Bronchial epithelial cell (primary cell): ENCODE data around the gene M1AP. TPM values are rescaled to one million over a fixed set of nuclear protein-coding genes. Genes with fewer than 3 reads are reported as not detected.

Experiments used
- DNase-seq: peaks from one replicate; pipeline ENCODE4 v3.0.0-alpha.2; 2010; ENCODE audit warnings: low read depth
- FAIRE-seq: peaks from 2 replicates; lab custom pipeline; 2011; peaks lifted over from hg19 to GRCh38; lab: Jason Lieb, UNC
- H3K27me3 ChIP-seq: 2 replicates; pipeline ENCODE4 v1.5.1; 2011; ENCODE audit warnings: low read length; ENCODE audit not compliant: control insufficient read depth, insufficient read depth
- H3K36me3 ChIP-seq: 2 replicates; pipeline ENCODE4 v1.5.1; 2011; ENCODE audit warnings: low read length; ENCODE audit not compliant: control insufficient read depth, insufficient read depth
- H3K4me3 ChIP-seq: 2 replicates; pipeline ENCODE4 v1.5.1; 2011; ENCODE audit warnings: mild to moderate bottlenecking, low read depth, low read length, control low read depth
- total RNA-seq: library from RNA; depleted of rRNA; stranded (reverse); fragments of >200 nt; gene quantifications from 2 replicates; pipeline ENCODE4 v1.2.1, GENCODE V29; 2014
- TF ChIP-seq, protein P1 (sequence below): IDR thresholded peaks from 2 replicates; pipeline ENCODE4 v1.5.1; 2011; ENCODE audit warnings: mild to moderate bottlenecking, moderate library complexity, low read length, control low read depth, inconsistent platforms; ENCODE audit not compliant: insufficient read depth, severe bottlenecking

M1AP gene
- total RNA-seq, 1 donor from 2014 or later = 0.53 TPM

DNA sequence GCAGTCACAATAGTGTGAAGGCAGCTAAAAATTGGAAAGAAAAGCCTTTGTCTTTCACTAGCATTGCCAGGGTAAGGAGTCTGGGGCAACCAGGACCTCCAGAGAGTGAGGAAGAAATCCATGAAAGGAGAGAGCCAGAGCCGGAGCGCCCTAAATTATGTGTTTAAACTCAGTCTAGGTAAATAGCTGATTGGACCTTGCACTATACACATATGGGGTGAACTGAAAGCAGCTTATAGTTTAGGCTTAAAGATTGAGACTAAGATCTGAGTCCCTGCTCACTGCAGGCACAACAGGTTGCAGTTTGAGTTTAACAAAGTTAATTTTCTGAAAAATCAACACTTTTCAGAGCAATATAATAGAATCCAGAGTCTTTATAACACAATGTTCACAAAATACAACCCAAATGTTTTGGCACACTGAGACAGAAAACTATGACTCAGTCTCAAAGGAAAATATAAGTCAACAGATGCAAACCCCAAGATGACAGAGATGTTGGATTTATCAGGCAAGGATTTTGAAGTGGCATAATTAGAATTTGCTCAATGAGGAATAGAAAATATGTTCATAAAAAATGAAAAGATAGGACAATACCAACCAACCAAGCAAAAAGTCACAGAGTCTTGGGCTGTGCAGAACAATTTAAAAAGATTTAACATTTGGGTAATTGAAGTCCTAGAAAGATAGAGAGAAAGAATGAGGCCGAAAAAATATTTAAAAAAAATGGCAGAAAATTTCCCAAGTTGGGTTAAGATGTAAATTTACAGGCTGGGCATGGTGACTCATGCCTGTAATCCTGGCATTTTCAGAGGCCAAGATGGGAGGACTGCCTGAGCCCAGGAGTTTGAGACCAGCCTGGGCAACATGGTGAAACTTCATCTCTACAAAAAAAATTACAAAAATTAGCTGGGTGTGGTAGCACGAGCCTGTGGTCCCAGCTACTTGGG is 54.0 kb downstream of the M1AP start:
- peak; percentile 13 for DNase-seq
- Histone ChIP-seq H3K4me3 (no peak overlapping the region), H3K27me3 (peaks cover 1% of the 10 kb centered on the region), H3K36me3 (no peaks in the 10 kb centered on the region)
- no peak for FAIRE-seq
- TF ChIP-seq, protein P1, sequence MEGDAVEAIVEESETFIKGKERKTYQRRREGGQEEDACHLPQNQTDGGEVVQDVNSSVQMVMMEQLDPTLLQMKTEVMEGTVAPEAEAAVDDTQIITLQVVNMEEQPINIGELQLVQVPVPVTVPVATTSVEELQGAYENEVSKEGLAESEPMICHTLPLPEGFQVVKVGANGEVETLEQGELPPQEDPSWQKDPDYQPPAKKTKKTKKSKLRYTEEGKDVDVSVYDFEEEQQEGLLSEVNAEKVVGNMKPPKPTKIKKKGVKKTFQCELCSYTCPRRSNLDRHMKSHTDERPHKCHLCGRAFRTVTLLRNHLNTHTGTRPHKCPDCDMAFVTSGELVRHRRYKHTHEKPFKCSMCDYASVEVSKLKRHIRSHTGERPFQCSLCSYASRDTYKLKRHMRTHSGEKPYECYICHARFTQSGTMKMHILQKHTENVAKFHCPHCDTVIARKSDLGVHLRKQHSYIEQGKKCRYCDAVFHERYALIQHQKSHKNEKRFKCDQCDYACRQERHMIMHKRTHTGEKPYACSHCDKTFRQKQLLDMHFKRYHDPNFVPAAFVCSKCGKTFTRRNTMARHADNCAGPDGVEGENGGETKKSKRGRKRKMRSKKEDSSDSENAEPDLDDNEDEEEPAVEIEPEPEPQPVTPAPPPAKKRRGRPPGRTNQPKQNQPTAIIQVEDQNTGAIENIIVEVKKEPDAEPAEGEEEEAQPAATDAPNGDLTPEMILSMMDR = no peak

DNA sequence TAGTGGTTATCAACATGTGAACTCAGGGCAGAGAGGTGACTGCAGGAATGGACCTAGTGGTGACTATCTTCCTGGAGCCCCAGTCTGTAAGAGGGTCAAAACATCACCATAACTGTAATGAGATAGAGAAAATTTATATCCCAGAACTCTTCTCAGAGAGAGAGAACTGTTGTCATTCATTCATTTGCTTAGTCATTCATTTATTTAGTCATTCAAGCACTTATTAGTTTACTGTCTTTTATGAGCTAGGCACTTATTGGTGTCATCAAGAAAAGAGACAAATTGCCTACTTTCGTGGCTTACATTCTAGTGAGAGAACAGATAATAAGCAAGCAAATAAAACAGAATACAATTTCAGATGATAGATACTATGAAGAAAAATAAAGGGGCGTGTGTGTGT is 59.5 kb downstream of the M1AP start:
- Histone ChIP-seq H3K4me3 (no peak overlapping the region), H3K27me3 (peaks cover 1% of the 10 kb centered on the region), H3K36me3 (no peaks in the 10 kb centered on the region)
- peak; percentile 11 for DNase-seq
- TF ChIP-seq, protein P1 = no peak
- FAIRE-seq = no peak

DNA sequence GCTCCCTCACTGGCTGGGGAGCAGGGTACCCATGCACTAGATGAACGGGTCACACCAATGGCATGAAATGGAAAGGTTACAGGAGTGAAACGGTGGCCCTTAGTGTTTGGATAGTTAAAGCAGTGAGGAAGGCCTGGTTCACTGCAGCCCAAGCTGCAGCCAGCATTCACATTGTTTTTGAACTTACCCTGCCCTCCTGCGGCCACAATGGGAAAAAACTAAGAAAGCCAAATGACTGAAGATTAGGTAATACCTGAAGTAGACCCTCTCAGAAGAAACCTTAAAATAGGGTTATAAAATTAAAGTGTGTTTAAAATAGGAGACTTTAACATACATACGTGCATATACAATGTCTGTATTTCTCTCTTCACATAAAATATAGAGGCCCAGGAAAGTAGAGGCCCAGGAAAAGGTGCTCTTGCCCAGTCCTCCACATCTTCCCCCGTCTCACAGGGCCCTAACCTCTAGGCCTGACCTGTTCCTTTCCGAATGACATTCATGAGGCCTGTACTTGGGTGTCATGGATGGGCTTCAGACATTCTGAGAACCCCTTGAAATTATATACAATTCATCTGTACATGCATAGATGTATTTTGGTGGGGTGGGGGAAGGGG is 60.4 kb downstream of the M1AP start:
- no peak for FAIRE-seq
- TF ChIP-seq, protein P1 = peak; percentile 61
- Histone ChIP-seq H3K27me3 (peaks cover 1% of the 10 kb centered on the region), H3K36me3 (no peaks in the 10 kb centered on the region), H3K4me3 (no peak overlapping the region)
- DNase-seq = peak; percentile 56

DNA sequence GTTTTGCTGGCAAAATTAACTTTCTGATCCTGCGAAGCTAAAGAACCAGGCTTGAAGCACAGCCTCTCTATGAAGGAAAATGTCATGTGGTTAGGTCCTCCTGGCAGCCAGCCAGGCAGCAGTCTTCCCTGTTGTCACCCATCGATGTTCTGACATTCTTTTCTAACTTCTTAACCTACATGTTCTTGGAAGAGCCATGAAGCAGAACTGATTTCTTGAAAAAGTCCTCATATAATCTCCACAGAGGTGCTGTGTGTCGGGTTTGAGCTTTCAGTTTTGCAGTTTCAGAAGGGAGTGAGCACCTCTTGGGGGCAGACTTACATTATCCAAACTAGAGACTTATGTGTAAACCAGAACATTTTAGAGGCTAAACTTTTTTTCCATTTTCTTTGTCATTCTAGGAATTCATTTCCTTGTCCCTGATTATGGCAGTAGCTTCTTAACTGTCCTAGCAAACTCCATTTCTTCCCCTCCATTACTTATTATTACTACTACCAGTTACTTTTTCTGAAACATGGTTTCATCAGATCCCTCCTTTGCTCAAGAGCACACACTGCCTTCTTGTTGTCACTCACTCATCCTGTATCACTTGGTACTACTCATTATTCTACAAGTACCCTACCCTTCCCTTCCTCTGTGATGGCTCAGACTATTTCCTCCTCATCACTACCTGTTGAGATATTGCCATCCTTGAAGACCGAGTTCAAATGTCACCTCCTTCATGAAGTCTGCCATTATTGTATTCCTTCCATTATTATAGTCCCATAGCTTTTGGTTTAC is 62.5 kb downstream of the M1AP start:
- FAIRE-seq (no peak), DNase-seq (no peak)
- Histone ChIP-seq H3K27me3 (peaks cover 1% of the 10 kb centered on the region), H3K4me3 (no peak overlapping the region), H3K36me3 (no peaks in the 10 kb centered on the region)
- TF ChIP-seq, protein P1 = no peak

DNA sequence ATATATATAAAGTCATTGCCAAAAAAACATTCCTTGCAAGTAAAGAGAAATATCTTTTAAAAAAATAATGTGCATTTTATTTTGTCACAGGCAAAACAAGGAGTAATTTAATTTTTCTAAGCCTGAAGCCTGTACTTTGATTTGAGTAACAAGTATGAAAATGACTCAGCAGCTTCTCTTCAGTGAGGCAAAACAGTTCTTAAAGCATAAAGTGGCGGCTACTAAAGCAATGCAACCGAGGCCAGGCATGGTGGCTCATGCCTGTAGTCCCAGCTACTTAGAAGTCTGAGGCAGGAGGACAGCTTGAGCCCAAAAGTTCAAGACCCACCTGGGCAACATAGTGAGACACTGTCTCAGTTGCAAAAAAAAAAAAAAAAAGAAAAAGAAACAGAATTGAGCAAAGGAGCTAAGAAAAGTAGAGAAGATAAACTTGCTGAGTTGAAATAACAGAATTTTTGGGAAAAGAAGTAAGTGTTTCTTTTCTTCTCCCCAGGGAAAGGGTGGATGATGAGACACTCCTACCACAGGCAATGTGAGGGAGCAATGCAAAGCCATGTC is 64.0 kb downstream of the M1AP start:
- H3K36me3 ChIP-seq = no peaks in the 10 kb centered on the region
- peaks cover under 1% of the 10 kb centered on the region for H3K27me3 ChIP-seq
- FAIRE-seq (no peak), DNase-seq (no peak)
- TF ChIP-seq, protein P1 = no peak
- H3K4me3 ChIP-seq = no peak overlapping the region
